GM12878 (cell line): ENCODE data around the gene DDIT4.

Source experiments
- CTCF ChIP-seq, 3 experiments: IDR thresholded peaks in 2 of 3; conservative IDR thresholded peaks in 1 of 3; 2 replicates each; pipeline ENCODE4 v1.5.1; 2011; ENCODE audit warnings: low read depth in 3 of 3, low read length in 3 of 3, mild to moderate bottlenecking in 3 of 3, control low read depth in 2 of 3, moderate library complexity in 2 of 3, inconsistent platforms in 1 of 3, mixed read lengths in 1 of 3; ENCODE audit not compliant: control insufficient read depth in 2 of 3, insufficient read depth in 1 of 3; ENCODE audit errors: extremely low read depth in 1 of 3
- GABPA ChIP-seq: IDR thresholded peaks from 2 replicates; pipeline ENCODE4 v1.6.1; 2014; ENCODE audit warnings: antibody characterized with exemption, low read depth, mild to moderate bottlenecking, inconsistent platforms
- SP1 ChIP-seq: IDR thresholded peaks from one replicate; pipeline ENCODE4 v1.6.1; 2011; ENCODE audit warnings: low read depth, low read length

DNA sequence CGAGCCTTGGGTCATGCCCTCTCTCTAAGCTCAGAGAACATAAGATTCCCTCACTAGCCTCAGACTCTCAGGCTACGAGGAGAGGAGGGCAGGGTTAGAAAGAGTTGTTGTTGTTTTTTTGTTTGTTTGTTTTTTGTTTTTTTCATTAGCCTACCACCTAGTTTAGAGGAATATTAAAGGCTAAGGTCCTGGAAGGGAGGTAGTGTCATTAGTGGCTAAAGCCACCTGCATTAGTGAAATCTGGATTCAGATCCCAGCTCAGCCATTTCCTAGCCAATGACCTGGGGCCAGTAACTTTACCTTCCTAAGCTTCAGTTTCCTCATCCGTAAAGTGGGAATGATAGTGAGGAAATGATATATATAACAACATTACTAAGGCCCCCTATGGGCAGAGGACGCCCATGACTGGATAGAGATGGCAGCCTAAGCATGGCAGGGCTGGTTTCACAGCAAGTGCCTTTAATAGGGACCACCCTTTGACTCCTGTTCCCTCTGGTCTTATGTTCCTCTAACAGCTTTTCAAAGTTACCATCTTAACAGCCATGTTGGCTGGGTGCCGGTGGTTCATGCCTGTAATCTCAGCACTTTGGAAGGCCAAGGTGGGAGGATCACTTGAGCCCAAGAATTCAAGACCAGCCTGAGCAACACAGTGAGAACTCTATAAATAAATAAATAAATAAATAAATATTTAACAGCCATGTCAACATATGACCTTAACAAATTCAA is 5.1 kb downstream of the DDIT4 start:
- TF ChIP-seq SP1 (no peak), CTCF (IDR thresholded peaks at IDR 0.05 in 2 of 3, conservative IDR thresholded peaks at IDR 0.05 in 1 of 3; ENCODE audit: control insufficient read depth in 2 of 3, extremely low read depth in 1 of 3, insufficient read depth in 1 of 3, low read depth in 3 of 3, low read length in 3 of 3) (no peak), GABPA (no peak)
